Activated CD4-positive, alpha-beta T cell treated with anti-CD3 and anti-CD28 coated beads, Interleukin-2, amount 50 U/mL, for 48 hours (primary cell): Measurements from ENCODE around the gene REEP1.

Source experiments
- DNase-seq, 2 experiments: peaks; one replicate each; pipeline ENCODE4 v3.0.0-alpha.2; 2020

The REEP1 gene

DNA sequence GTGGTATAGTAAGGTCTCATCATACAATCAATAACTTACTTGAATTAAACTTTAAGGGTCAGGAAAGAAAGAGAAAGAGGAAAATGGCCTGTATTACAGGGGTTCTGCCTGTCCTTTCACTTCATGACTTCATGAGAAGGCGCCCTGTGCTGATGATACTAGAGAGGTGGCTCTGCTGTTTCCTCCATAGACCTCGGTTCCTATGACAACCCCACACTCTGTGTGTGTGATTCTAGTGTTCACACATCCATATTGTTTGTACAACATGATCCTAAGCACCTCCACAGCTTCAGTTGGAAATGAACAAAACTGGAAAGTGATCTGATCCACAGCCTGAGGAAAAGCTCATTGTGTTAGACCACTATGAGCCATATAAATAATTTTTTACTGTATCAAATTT is 7.0 kb upstream of the REEP1 start:
- DNase-seq = no peak

DNA sequence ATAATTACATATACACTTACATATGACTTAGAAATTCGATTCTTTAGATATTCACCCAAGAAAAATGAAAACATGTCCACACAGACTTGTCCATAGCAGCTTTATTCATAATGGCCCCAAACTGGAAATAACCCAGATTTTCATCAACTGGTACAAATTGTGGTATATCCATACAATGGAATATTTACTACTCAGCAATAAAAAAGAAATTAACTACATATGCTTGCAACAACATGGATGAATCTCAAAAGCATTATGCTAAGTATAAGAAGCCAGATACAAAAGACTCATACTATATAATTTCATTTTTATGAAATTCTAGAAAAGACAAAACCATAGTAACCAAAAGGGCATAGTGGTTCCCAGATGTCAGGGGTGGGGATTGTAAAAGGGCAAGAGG is 5.1 kb upstream of the REEP1 start:
- DNase-seq = no peak

GRCh38 chr2:86341470-86341869 is 4.0 kb upstream of the REEP1 start:
- no peak for DNase-seq

DNA sequence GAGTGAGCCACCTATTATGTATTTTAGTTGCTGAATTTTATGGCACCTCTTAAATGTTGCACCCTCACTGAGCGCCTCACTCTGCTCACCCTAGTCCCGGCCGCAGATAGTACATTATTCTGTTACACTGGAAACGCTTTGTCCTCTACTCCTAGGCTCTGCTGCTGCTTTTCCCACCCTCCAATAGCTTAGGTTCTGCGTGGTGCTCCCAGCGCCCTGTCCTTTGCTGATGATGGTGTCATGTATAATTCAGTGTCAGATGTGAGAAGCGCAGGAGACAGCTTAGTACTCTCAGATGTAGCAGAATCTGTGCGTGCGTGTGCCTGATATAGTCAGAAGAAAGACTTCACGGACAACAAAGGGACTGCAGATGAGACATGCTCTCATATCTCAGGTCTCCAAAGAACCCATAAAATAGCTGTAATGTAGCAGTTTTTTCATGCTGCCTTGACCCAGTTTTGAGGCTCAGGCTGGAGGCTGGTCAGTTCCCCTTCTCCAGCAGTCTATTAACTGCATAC is 1.4 kb upstream of the REEP1 start:
- DNase-seq = no peak

DNA sequence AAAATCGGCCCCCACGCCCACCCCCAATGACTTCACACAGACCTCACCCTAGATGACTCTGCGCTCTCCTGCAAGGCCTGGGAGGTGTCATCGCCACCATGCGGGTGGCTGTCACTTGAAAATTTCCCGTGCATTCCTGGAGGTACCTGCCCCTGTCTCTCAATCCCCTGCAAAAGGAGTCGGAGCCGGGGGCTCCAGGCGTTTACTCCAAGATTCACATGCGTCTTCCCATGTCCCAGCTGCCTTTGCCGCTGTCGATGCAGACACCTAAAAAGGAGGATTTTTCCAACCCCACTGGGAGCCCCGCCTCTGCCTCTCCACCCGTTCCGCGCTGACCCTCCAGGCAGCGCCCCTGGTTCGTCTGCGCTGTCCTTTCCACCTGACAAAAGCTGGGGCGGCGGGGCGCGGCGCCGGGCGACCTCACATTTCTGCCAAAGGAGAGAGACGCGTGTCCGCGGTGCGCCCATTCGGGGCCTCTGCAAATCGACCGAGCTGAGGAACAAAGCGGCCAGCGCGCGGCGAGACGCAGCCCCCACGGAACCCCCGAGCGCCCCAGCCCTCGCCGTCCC is 667 bp downstream of the REEP1 start:
- DNase-seq = peak; percentile 10 to 20

- DNase-seq = no peak
Observed at GRCh38 chr2:86335865-86336674, 1.4 kb downstream of the REEP1 start.

- DNase-seq = no peak
Observed at GRCh38 chr2:86333378-86333777, 4.0 kb downstream of the REEP1 start.

DNA sequence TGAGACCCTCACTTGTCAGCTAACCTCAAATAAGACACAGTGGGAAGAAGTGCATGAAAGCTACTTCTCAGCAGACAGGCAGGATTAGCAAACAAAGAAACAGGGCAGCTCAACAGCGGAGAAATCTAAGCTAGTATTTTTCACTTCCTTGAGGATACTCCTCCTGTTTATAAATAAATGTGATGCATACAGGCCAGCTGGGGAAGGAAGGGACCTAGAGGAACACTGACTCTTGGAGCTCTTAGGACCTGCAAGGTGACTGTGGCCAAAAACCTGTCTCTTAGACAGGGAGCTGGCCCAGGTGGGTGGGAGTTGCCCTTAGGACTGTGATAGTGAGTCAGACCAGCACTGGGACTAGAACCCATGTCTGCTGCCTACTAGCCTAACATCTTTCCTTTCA is 4.8 kb downstream of the REEP1 start:
- DNase-seq = no peak

- DNase-seq = no peak
Observed at GRCh38 chr2:86331384-86331783, 6.0 kb downstream of the REEP1 start.

DNA sequence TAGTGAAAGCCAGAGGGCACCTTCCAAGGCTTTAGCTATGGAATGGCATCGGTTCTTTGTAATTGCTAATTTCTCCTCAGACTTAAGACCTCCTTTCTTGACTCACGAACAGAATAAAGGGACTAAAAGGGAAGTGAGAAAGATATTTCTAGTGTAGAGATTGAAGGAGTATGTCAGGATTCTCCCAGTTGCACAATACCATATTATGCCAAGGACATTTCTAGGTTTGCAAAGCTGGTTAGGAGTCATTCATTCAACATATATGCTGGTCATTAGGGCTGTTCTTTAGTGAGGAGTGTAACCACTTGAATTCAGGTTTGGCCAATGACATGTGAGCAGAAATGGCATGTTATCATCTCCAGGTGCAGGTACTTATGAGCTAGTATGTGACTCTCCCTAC is 7.4 kb downstream of the REEP1 start:
- DNase-seq = no peak

GRCh38 chr2:86323273-86324021 is 14.0 kb downstream of the REEP1 start:
- no peak for DNase-seq

GRCh38 chr2:86319700-86320580 is 17.5 kb downstream of the REEP1 start:
- no peak for DNase-seq

- DNase-seq = no peak
Observed at GRCh38 chr2:86315084-86315483, 22.3 kb downstream of the REEP1 start.

GRCh38 chr2:86314125-86314524 is 23.3 kb downstream of the REEP1 start:
- DNase-seq = no peak

GRCh38 chr2:86313341-86313740 is 24.1 kb downstream of the REEP1 start:
- DNase-seq = no peak

- no peak for DNase-seq
Observed at GRCh38 chr2:86311879-86312278, 25.5 kb downstream of the REEP1 start.

- no peak for DNase-seq
Observed at GRCh38 chr2:86309966-86310365, 27.5 kb downstream of the REEP1 start.

DNA sequence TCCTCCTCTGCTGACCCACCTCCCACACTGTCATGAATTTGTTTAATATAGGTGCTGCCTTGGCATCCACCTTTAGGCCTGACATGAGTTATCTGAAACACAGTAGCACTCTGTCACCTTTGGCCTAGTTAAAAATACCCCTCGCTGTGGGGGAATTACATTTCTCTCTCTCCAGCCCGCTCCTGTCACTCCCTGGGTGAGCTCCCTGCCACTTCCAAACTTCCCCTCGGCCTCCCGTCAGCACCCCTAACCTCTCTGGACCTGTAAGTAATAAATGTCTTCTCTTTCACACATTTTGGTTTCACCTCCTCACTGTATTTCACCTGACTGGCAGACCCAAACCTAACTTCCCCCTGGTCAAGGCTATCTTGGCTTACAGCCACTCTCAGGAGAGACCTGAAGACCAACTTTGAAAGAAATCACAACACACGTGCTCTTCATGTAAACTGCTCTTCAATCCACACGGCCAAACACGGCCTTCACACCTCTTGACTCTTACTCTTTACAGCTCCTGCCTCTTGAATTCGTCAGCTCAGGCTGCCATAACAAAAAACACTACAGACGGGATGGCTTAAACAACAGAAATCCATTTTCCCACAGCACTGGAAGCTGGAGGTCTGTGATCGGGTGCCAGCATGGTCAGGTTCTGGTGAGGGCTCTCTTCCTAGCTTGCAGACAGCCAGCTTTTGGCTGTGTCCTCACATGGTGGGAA is 28.3 kb downstream of the REEP1 start:
- no peak for DNase-seq

DNA sequence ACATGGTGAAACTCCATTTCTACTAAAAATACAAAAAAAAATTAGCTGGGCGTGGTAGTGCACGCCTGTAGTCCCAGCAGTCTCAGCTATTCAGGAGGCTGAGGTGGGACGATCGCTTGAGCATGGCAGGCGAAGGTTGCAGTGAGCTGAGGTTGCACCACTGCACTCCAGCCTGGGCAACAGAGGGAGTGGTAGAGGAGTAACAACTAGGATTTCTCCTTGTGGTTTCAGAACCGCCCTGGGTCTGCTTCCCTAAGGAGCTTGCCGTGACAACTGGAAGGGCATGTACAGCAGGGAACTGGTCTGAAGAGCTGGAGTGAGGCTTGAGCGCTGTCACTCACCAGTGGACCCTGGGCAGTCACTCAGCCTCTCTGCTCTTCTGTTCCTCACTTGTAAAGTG is 29.1 kb downstream of the REEP1 start:
- no peak for DNase-seq

GRCh38 chr2:86307431-86307830 is 30.0 kb downstream of the REEP1 start:
- DNase-seq = no peak

DNA sequence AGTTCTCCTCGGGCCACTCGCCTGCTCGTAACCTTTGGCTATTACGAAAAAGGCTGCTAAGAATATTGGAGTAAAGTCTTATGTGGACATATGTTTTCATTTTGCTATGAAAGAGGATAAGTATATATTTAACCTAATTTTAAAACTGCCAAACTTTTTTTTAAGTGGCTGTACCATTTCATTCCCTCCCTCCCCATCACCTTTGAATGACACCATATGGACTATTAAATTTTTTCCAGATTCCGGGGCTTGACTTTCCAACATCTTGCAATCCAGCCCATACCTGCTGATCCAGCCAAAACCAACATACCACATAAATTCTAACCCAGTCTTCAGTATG is 31.5 kb downstream of the REEP1 start:
- DNase-seq = no peak

DNA sequence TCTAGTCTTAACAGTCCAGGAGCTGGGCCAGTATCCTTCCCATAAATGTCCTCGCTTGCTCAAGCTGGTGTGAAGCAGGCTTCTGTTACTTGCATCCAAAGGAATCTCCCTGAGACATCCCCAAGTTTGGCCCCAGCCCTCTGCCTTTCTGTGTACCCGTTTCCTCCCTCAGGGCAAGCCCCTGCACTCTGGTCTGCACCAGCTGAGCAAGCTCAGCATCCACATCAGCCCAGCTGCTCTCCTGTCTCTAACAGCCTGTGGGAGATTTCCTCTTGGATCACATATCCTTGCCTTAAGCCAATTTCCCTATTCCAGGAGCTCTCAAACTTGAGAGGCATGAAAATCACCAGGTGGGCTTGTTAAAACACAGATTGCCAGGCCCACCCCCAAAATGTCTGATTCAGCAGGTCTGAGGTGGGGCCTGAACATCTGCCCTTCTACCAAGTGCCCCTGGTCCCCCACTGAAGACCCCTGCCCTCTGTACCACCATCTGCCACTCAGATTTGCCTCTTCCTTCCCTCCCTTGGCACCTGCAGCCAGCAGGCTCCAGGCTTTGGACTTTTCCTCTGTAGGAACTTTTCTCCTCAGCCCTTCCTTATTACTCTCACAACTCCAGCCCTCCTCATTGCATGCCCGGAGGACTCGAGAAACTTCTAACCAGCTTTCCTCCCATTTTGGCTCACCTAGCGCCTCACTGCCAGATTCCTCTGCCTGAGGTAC is 32.1 kb downstream of the REEP1 start:
- no peak for DNase-seq
